Urinary bladder (tissue), 4 donors: ENCODE measurements around the gene NUMA1. TPM values are rescaled to one million over a fixed set of nuclear protein-coding genes. Genes with fewer than 3 reads are reported as not detected.
A peak's percentile ranks its signal among the peaks of the same experiment; 100 is the strongest.

ENCODE experiments used
- DNase-seq: peaks from one replicate; pipeline ENCODE4 v3.0.0-alpha.2; 2015; ENCODE audit errors: extremely low spot score
- H3K27ac ChIP-seq: one replicate; pipeline ENCODE4 v1.5.1; 2013; ENCODE audit warnings: low read depth, mild to moderate bottlenecking, moderate library complexity
- H3K36me3 ChIP-seq: one replicate; pipeline ENCODE4 v1.6.1; 2013; ENCODE audit warnings: mild to moderate bottlenecking, moderate library complexity; ENCODE audit not compliant: insufficient read depth
- H3K4me1 ChIP-seq: one replicate; pipeline ENCODE4 v1.6.1; 2013; ENCODE audit warnings: mild to moderate bottlenecking, moderate library complexity; ENCODE audit not compliant: insufficient read depth
- H3K4me3 ChIP-seq: one replicate; pipeline ENCODE4 v1.5.1; 2013; ENCODE audit warnings: low read depth, low read length
- WGBS: extraction: QIAGEN DNeasy Blood & Tissue Kit; methylation state at CpG from one replicate; pipeline ENCODE4 v1.1.7; 2013; 5-methylcytosine and 5-hydroxymethylcytosine counted together
- polyA plus RNA-seq: library from polyadenylated mRNA; stranded (reverse); fragments of 200-250 nt; gene quantifications from one replicate; pipeline ENCODE4 v1.2.3, GENCODE V29; 2013
- total RNA-seq: library from RNA; depleted of rRNA; stranded (reverse); fragments of >200 nt; gene quantifications from one replicate; pipeline ENCODE4 v1.2.3, GENCODE V29; 2014
- donor health status: healthy with polysubstance abuse.
- donor health status: healthy.

NUMA1 gene
- total and polyA plus RNA-seq, 2 donors: 193 to 219 TPM

- 60% methylated on average over 9 of the region's 9 CpGs for WGBS
- no peaks in the 10 kb centered on the region for H3K4me1 ChIP-seq
- H3K27ac ChIP-seq: peak overlapping the region; percentile 82
Measured at GRCh38 chr11:72112978-72113808, 32.9 kb upstream of the NUMA1 start.

GRCh38 chr11:72112143-72112977 is 32.0 kb upstream of the NUMA1 start, which contains the start of gene ANAPC15:
TSS of gene ANAPC15 (minus strand) at chr11:72112695. CDS start at chr11:72111276, 1,419 bp downstream.
- peak within 1 kb of the TSS; percentile 91 for H3K27ac ChIP-seq
- DNase-seq: peak; percentile 100
- H3K36me3 ChIP-seq: no peaks in the 10 kb centered on the region
- WGBS: under 1% methylated on average over 49 of the region's 49 CpGs
- H3K4me3 ChIP-seq: peak within 1 kb of the TSS; percentile 46
- no peaks in the 10 kb centered on the region for H3K4me1 ChIP-seq

More at GRCh38 chr11:72112978-72113808, 32.9 kb upstream of the NUMA1 start:
- no peak for DNase-seq
- H3K4me3 ChIP-seq: peak overlapping the region; percentile 46
- no peaks in the 10 kb centered on the region for H3K36me3 ChIP-seq

GRCh38 chr11:72111300-72112142 is 31.2 kb upstream of the NUMA1 start:
- Histone ChIP-seq H3K4me1 (no peaks in the 10 kb centered on the region), H3K27ac (peak overlapping the region; percentile 91), H3K4me3 (peak overlapping the region; percentile 37), H3K36me3 (no peaks in the 10 kb centered on the region)
- 1% methylated on average over 10 of the region's 10 CpGs for WGBS
- no peak for DNase-seq

- Histone ChIP-seq H3K27ac (no peak within 1 kb of the TSS), H3K4me3 (no peak within 1 kb of the TSS), H3K36me3 (no peaks in the 10 kb centered on the region), H3K4me1 (no peaks in the 10 kb centered on the region)
- WGBS: 96% methylated on average over 14 of the region's 14 CpGs
- DNase-seq: no peak
Measured at GRCh38 chr11:72105888-72106287, 25.5 kb upstream of the NUMA1 start, which contains the start of gene TOMT. TSS of gene TOMT (plus strand) at chr11:72105924. CDS start at chr11:72105952, 28 bp downstream.

- DNase-seq: no peak
- no peak overlapping the region for H3K4me3 ChIP-seq
- WGBS: 79% methylated on average over 11 of the region's 11 CpGs
- H3K27ac ChIP-seq: peak overlapping the region; percentile 83
- H3K36me3 ChIP-seq: no peaks in the 10 kb centered on the region
- no peaks in the 10 kb centered on the region for H3K4me1 ChIP-seq
Measured at GRCh38 chr11:72103754-72104167, 23.4 kb upstream of the NUMA1 start.

- H3K4me3 ChIP-seq: peak within 1 kb of the TSS; percentile 78
- DNase-seq: peak; percentile 98
- WGBS: 2% methylated on average over 64 of the region's 64 CpGs
- H3K27ac ChIP-seq: peak within 1 kb of the TSS; percentile 90
- H3K4me1 ChIP-seq: no peaks in the 10 kb centered on the region
- no peaks in the 10 kb centered on the region for H3K36me3 ChIP-seq
Measured at GRCh38 chr11:72102946-72103753, 22.8 kb upstream of the NUMA1 start, which contains the start of gene LAMTOR1. TSS of gene LAMTOR1 (minus strand) at chr11:72103297. CDS start at chr11:72103224, 73 bp downstream.

- no peak for DNase-seq
- 3% methylated on average over 9 of the region's 9 CpGs for WGBS
- Histone ChIP-seq H3K4me1 (no peaks in the 10 kb centered on the region), H3K4me3 (peak overlapping the region; percentile 78), H3K36me3 (no peaks in the 10 kb centered on the region), H3K27ac (peak overlapping the region; percentile 90)
Measured at GRCh38 chr11:72102631-72102945, 22.2 kb upstream of the NUMA1 start.

GRCh38 chr11:72102162-72102561 is 21.8 kb upstream of the NUMA1 start:
- Histone ChIP-seq H3K36me3 (no peaks in the 10 kb centered on the region), H3K4me3 (peak overlapping the region; percentile 78), H3K27ac (peak overlapping the region; percentile 15), H3K4me1 (no peaks in the 10 kb centered on the region)
- 50% methylated on average over 4 of the region's 4 CpGs for WGBS
- DNase-seq: no peak

- 89% methylated on average over 1 of the region's 1 CpG for WGBS
- Histone ChIP-seq H3K4me3 (no peak overlapping the region), H3K4me1 (no peaks in the 10 kb centered on the region), H3K27ac (no peak overlapping the region), H3K36me3 (peaks cover 2% of the 10 kb centered on the region)
- DNase-seq: no peak
Measured at GRCh38 chr11:72100462-72100861, 20.1 kb upstream of the NUMA1 start.

- WGBS: 85% methylated on average over 3 of the region's 3 CpGs
- DNase-seq: no peak
- H3K36me3 ChIP-seq: peaks cover 2% of the 10 kb centered on the region
- H3K27ac ChIP-seq: no peak overlapping the region
- H3K4me3 ChIP-seq: no peak overlapping the region
- no peaks in the 10 kb centered on the region for H3K4me1 ChIP-seq
Measured at GRCh38 chr11:72100009-72100408, 19.7 kb upstream of the NUMA1 start.

GRCh38 chr11:72098741-72099140 is 18.4 kb upstream of the NUMA1 start:
- H3K4me1 ChIP-seq: no peaks in the 10 kb centered on the region
- no peak for DNase-seq
- peaks cover 2% of the 10 kb centered on the region for H3K36me3 ChIP-seq
- H3K4me3 ChIP-seq: no peak overlapping the region
- H3K27ac ChIP-seq: no peak overlapping the region
- WGBS: 93% methylated on average over 3 of the region's 3 CpGs

- H3K27ac ChIP-seq: no peak overlapping the region
- no peak for DNase-seq
- 31% methylated on average over 4 of the region's 4 CpGs for WGBS
Measured at GRCh38 chr11:72091292-72091691, 10.9 kb upstream of the NUMA1 start.

More at GRCh38 chr11:72091292-72091691, 10.9 kb upstream of the NUMA1 start:
- H3K4me1 ChIP-seq: no peaks in the 10 kb centered on the region
- H3K4me3 ChIP-seq: no peak overlapping the region
- no peaks in the 10 kb centered on the region for H3K36me3 ChIP-seq
